ENCODE data around the gene SSBP3.

The SSBP3 gene

GRCh38 chr1:54191525-54191924 lies 214.7 kb downstream of the SSBP3 start:
- DNase-seq (ENCODE audit: low read depth in 1 of 2, low spot score in 1 of 2): no peak

- DNase-seq (ENCODE audit: low read depth in 1 of 2, low spot score in 1 of 2): no peak
Observed at GRCh38 chr1:54190526-54190925, 215.7 kb downstream of the SSBP3 start.

- DNase-seq (ENCODE audit: low read depth in 1 of 2, low spot score in 1 of 2): no peak
Observed at GRCh38 chr1:54188291-54188690, 217.9 kb downstream of the SSBP3 start.

- DNase-seq (ENCODE audit: low read depth in 1 of 2, low spot score in 1 of 2): no peak
Observed at GRCh38 chr1:54186056-54186455, 220.1 kb downstream of the SSBP3 start.

- DNase-seq (ENCODE audit: low read depth in 1 of 2, low spot score in 1 of 2): no peak
Observed at GRCh38 chr1:54180701-54181360, 225.4 kb downstream of the SSBP3 start.

- no peak for DNase-seq (ENCODE audit: low read depth in 1 of 2, low spot score in 1 of 2)
Observed at GRCh38 chr1:54178296-54179070, 227.7 kb downstream of the SSBP3 start.

GRCh38 chr1:54177726-54178125 lies 228.5 kb downstream of the SSBP3 start:
- DNase-seq (ENCODE audit: low read depth in 1 of 2, low spot score in 1 of 2): no peak

GRCh38 chr1:54176621-54177327 lies 229.4 kb downstream of the SSBP3 start:
- no peak for DNase-seq (ENCODE audit: low read depth in 1 of 2, low spot score in 1 of 2)
